ENCODE results near the gene TOR1B. TPM values are rescaled to one million over a fixed set of nuclear protein-coding genes. Genes with fewer than 3 reads are reported as not detected.
A peak's percentile ranks its signal among the peaks of the same experiment; 100 is the strongest.
"Not testable (repeated sequence)": the region's sequence is repeated elsewhere in the genome, so short reads cannot be mapped to it uniquely, and the experiment has no call there.

TOR1B gene, protein sequence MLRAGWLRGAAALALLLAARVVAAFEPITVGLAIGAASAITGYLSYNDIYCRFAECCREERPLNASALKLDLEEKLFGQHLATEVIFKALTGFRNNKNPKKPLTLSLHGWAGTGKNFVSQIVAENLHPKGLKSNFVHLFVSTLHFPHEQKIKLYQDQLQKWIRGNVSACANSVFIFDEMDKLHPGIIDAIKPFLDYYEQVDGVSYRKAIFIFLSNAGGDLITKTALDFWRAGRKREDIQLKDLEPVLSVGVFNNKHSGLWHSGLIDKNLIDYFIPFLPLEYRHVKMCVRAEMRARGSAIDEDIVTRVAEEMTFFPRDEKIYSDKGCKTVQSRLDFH
- total RNA-seq, result 10 to 100 TPM; 18.8 to 21.3 TPM

DNA sequence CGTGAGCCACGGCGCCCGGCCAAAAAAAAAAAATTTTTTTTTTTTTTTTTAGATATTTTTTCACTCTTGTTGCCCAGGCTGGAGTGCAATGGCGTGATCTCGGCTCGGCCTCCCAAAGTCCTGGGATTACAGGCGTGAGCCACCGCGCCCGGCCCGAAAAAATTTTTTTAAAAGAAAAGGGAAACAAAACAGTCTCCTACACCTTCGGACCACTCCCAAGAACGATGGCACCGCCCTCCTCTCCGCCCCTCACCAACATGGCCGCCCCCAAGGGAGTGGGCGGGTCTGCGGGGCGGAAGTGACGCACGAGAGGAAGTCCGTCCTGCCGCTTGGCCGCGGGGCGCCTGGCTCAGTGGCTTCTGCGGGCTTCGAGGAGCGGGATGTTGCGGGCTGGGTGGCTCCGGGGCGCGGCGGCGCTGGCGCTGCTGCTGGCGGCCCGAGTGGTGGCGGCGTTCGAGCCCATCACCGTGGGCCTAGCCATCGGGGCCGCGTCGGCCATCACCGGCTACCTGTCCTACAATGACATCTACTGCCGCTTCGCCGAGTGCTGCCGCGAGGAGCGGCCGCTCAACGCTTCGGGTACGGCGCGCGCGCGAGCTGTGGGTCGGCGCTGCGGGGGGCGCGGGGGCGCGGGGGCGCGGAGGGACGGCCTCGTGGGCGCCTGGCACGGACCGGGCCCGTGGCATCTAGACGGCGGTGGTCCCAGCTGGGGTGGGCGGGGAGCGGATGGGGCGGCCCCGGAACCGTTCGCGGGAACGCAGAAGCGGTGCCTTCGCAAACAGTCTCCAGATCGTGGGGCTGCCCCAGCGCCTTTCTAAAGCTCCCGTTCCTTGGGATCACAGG is at the start of gene TOR1B:
TSS of gene TOR1B (plus strand) at position 352 of the 843 bp plus-strand sequence. CDS start at position 381, 29 bp downstream.
- H3K9me3 Mint-ChIP-seq, result no peaks in the 10 kb centered on the region
- H3K27me3 Mint-ChIP-seq (ENCODE audit: low read depth), result no peaks in the 10 kb centered on the region
- CTCF ChIA-PET, result interaction anchor here (0.6 to 1.6 kb wide), 3 partner anchors 82 to 670 kb away, joined by 5 to 6 read pairs (median 6); no protein-coding TSS in a partner anchor
- intact Hi-C loops (cut with micrococcal nuclease), result loop anchor here (1.0 kb wide), 2 partner anchors 32 to 81 kb away; partner anchors contain the start of genes C9orf78 and USP20
- H3K4me3 Mint-ChIP-seq, result peak within 1 kb of the TSS; percentile 84
- H3K27ac Mint-ChIP-seq, result peak within 1 kb of the TSS; percentile 90
- DNase-seq, result peak; percentile 96
- H3K4me1 Mint-ChIP-seq (ENCODE audit: low read depth), result peaks cover 24% of the 10 kb centered on the region
- H3K36me3 Mint-ChIP-seq (ENCODE audit: low read depth), result peaks cover 20% of the 10 kb centered on the region

DNA sequence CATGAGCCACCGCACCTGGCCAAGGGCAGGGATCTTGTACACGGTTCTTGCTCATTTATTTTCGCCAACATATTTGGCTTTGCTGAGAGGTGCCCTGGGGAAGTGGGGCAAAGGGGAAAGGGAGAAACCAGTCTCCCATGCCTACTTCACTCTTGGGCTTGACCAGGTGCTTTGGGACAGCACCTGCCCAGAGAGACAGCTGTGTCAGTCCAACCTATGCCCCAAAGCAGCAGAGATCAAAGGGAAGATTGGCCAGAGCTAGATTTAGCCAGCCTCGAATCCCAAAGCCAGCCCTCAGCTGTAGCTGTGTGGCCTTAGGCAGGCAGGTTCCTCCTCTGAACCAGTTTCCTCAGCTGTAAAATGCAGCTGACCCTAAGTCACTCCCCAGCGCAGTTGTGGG is 47.8 kb upstream of the TOR1B start:
- Mint-ChIP-seq H3K27ac (no peak overlapping the region), H3K36me3 (ENCODE audit: low read depth) (no peaks in the 10 kb centered on the region), H3K9me3 (no peaks in the 10 kb centered on the region), H3K4me3 (no peak overlapping the region), H3K4me1 (ENCODE audit: low read depth) (peaks cover 22% of the 10 kb centered on the region), H3K27me3 (ENCODE audit: low read depth) (no peaks in the 10 kb centered on the region)
- CTCF ChIA-PET, result interaction anchor here (0.7 to 1.5 kb wide), 4 partner anchors 9 to 31 kb away, joined by 3 to 6 read pairs (median 4); no protein-coding TSS in a partner anchor
- intact Hi-C loops (cut with micrococcal nuclease), result no loop called here
- DNase-seq, result no peak

DNA sequence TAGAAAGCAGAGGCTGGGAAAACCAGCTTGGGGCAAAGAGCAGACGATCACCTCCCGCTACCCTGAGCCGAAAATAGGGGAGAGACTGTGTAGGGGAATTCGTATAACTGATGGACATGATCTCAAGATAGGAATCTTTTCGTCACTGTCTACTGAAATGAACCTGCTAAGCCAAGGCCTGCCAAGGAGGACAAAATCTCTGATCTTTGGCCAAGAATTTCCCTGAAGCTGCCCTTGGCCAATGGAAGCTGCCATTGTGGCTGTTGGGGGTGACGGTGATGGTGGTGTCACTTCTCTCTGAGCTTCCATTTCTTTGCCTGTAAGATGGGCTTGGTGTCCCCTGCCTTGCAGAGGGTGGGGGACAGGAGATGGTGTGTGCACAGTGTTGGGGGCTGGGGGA is 46.8 kb upstream of the TOR1B start:
- H3K36me3 Mint-ChIP-seq (ENCODE audit: low read depth), result no peaks in the 10 kb centered on the region
- no peak for DNase-seq
- no peak overlapping the region for H3K4me3 Mint-ChIP-seq
- intact Hi-C loops (cut with micrococcal nuclease), result no loop called here
- peaks cover 22% of the 10 kb centered on the region for H3K4me1 Mint-ChIP-seq (ENCODE audit: low read depth)
- CTCF ChIA-PET, result interaction anchor here (0.6 to 1.9 kb wide), 4 partner anchors 18 to 141 kb away, joined by 3 to 9 read pairs (median 5); no protein-coding TSS in a partner anchor
- H3K9me3 Mint-ChIP-seq, result no peaks in the 10 kb centered on the region
- H3K27ac Mint-ChIP-seq, result no peak overlapping the region
- H3K27me3 Mint-ChIP-seq (ENCODE audit: low read depth), result no peaks in the 10 kb centered on the region

DNA sequence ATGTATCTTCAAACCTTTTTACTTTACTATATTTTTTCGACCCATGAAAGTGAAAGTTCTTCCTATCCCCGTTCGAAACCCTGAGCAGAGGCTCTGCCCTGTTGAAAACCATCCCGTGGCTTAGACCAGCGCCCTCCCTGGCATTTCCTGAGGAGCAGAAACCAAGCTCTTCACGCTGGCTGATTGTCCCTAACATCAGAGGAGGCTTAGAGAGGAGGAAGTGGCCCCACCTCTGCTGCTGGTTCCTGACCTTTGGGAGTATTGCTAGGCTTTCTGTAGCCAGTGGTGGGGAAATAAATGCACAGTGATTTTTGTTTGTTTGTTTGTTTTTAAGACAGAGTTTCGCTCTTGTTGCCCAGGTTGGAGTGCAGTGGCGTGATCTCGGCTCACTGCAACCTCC is 45.9 kb upstream of the TOR1B start:
- intact Hi-C loops (cut with micrococcal nuclease), result no loop called here
- no peak for DNase-seq
- no peaks in the 10 kb centered on the region for H3K36me3 Mint-ChIP-seq (ENCODE audit: low read depth)
- H3K4me1 Mint-ChIP-seq (ENCODE audit: low read depth), result peaks cover 22% of the 10 kb centered on the region
- H3K27ac Mint-ChIP-seq, result no peak overlapping the region
- no peaks in the 10 kb centered on the region for H3K9me3 Mint-ChIP-seq
- no peak overlapping the region for H3K4me3 Mint-ChIP-seq
- CTCF ChIA-PET, result interaction anchor here (1.9 kb wide), 1 partner anchor 27 kb away, joined by 9 read pairs; no protein-coding TSS in a partner anchor
- H3K27me3 Mint-ChIP-seq (ENCODE audit: low read depth), result no peaks in the 10 kb centered on the region

DNA sequence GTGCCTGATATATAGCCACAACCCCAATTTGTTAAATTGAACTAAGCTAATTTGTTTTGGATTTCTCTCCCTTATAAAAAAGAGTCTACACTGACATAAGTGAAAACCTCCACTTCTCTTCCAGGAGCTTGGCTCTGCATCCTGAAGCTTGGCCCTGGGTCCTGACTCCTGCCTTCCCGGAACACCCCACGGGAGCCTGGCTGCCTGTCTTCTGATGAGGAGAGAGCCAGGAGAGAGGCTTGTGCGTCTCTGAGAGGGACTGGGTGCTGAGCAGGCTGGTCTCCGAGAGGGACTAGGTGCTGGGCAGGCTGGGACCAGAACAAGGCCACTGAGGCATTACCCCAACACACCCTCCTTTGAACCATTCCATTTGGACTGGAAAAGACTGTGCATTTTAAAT is 43.7 kb upstream of the TOR1B start:
- DNase-seq, result no peak
- Mint-ChIP-seq H3K4me3 (no peak overlapping the region), H3K27me3 (ENCODE audit: low read depth) (no peaks in the 10 kb centered on the region), H3K27ac (no peak overlapping the region), H3K36me3 (ENCODE audit: low read depth) (no peaks in the 10 kb centered on the region), H3K4me1 (ENCODE audit: low read depth) (peaks cover 14% of the 10 kb centered on the region), H3K9me3 (no peaks in the 10 kb centered on the region)
- CTCF ChIA-PET, result interaction anchor here (1.0 to 1.4 kb wide), 4 partner anchors 18 to 33 kb away, joined by 3 to 4 read pairs (median 4); no protein-coding TSS in a partner anchor
- intact Hi-C loops (cut with micrococcal nuclease), result no loop called here

DNA sequence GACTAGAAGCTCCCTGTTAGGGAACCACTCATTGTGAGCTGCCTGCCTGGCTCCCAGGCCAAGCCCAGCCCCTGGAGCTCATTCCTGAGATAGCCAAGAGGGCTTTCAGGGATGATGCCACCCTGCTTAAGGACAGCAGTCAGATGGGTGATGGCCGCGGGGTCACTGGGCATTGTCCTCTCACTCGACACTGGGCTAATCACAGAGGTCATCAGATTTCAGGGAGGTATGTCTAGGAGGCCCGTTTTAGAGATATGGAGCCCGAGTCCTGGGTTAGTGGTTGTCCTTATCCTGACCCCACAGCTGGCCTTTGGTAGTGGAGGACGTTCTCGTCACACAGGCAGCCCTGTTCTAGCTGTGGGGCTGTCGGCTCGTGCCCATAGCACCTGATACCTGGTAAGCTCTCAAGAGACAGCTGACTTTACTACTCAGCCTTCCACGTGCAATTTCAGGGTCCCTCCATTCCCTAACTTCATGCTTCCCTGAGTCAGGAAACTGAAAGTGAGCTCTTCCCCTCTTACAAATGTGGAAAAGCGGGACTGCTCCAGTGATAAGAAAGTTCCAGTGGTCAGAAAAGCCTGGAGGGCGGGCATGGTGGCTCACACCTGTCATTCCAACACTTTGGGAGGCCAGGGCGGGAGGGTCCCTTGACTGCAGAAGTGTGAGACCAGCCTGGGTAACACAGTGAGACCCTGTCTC is 43.0 kb upstream of the TOR1B start:
- H3K9me3 Mint-ChIP-seq, result no peaks in the 10 kb centered on the region
- CTCF ChIA-PET, result interaction anchor here (0.8 to 1.4 kb wide), 5 partner anchors 18 to 34 kb away, joined by 3 to 4 read pairs (median 4); no protein-coding TSS in a partner anchor

DNA sequence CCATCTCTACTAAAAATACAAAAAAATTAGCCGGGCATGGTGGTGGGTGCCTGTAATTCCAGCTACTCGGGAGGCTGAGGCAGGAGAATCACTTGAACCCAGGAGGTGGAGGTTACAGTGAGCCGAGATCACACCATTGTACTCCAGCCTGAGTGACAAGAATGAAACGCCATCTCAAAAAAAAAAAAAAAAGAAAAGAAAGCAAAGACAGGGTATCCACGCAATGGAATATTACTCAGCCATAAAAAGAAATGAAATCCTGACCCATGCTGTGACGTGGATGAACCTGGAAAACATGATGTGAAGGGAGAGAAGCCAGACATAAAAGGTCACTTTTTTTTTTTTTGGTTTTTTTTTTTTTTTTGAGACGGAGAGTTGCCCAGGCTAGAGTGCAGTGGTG is 42.2 kb upstream of the TOR1B start:
- H3K4me1 Mint-ChIP-seq (ENCODE audit: low read depth), result peaks cover 14% of the 10 kb centered on the region
- CTCF ChIA-PET, result interaction anchor here (1.2 kb wide), 1 partner anchor 22 kb away, joined by 4 read pairs; no protein-coding TSS in a partner anchor
- H3K9me3 Mint-ChIP-seq; H3K27ac Mint-ChIP-seq; H3K27me3 Mint-ChIP-seq (ENCODE audit: low read depth); DNase-seq; H3K4me3 Mint-ChIP-seq; intact Hi-C loops (cut with micrococcal nuclease); H3K36me3 Mint-ChIP-seq (ENCODE audit: low read depth): not testable (repeated sequence)

More for the DNA sequence above, 43.0 kb upstream of the TOR1B start:
- no peak for DNase-seq
- Mint-ChIP-seq H3K36me3 (ENCODE audit: low read depth) (no peaks in the 10 kb centered on the region), H3K27ac (no peak overlapping the region), H3K4me3 (no peak overlapping the region), H3K27me3 (ENCODE audit: low read depth) (no peaks in the 10 kb centered on the region), H3K4me1 (ENCODE audit: low read depth) (peaks cover 14% of the 10 kb centered on the region)
- intact Hi-C loops (cut with micrococcal nuclease), result no loop called here

DNA sequence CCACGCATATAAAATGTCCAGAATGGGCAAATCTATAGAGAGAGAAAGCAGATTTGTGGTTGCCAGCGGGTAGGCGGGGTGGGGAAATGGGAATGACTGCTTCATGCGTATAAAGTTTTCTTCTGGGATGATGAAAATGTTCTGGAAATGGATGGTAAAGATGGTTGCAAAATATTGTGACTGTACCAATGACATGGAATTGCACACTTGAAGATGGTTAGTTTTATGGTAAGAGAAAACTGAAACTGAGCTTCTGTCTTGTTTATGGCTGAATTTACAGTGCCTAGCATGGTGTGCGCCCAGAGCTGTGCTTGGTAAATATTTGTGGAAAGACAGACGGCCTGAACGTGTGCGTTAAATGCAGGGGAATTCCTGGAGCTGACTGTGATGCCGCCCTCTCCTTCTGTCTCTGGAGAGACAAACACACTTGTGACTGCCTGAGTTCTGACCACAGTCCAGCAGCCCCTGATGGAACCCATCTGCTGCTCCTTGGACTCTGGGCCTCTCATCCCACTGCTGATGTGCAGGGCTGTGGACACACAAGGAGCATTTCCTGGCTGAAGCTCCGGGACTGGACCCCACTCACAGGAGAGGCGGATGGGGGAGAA is 41.6 kb upstream of the TOR1B start:
- Mint-ChIP-seq H3K27me3 (ENCODE audit: low read depth) (no peaks in the 10 kb centered on the region), H3K9me3 (no peaks in the 10 kb centered on the region), H3K4me1 (ENCODE audit: low read depth) (peaks cover 13% of the 10 kb centered on the region), H3K36me3 (ENCODE audit: low read depth) (no peaks in the 10 kb centered on the region), H3K27ac (no peak overlapping the region), H3K4me3 (no peak overlapping the region)
- CTCF ChIA-PET, result interaction anchor here (0.6 to 1.1 kb wide), 3 partner anchors 16 to 579 kb away, joined by 3 read pairs; no protein-coding TSS in a partner anchor
- intact Hi-C loops (cut with micrococcal nuclease), result no loop called here
- DNase-seq, result no peak

DNA sequence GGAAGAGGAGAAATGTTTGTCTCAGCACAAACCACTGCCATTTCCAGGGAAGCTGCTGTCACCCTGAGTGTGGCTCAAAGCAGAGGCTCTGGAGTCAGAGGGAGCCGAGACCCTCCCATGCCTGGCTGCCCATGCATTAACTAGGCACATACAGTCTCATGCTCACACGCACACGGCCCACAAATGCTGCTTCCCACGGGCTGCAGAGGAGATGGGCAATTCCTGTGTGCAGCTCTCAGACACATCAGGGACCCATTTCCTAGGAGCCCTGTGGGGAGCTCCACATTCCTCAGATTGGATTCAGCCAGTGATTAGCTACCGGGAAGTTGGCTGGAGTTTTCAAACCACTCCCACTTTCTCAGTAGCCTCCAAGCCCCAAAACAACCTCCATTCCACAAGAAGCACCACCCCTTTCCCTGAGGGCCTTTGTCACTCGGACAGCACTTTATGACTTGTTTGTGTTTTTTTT is 41.0 kb upstream of the TOR1B start:
- Mint-ChIP-seq H3K27ac (no peak overlapping the region), H3K9me3 (no peaks in the 10 kb centered on the region), H3K4me3 (no peak overlapping the region), H3K4me1 (ENCODE audit: low read depth) (peaks cover 12% of the 10 kb centered on the region), H3K36me3 (ENCODE audit: low read depth) (no peaks in the 10 kb centered on the region), H3K27me3 (ENCODE audit: low read depth) (no peaks in the 10 kb centered on the region)
- intact Hi-C loops (cut with micrococcal nuclease), result no loop called here
- CTCF ChIA-PET, result interaction anchor here (0.6 to 1.1 kb wide), 3 partner anchors 15 to 578 kb away, joined by 3 read pairs; no protein-coding TSS in a partner anchor
- no peak for DNase-seq

DNA sequence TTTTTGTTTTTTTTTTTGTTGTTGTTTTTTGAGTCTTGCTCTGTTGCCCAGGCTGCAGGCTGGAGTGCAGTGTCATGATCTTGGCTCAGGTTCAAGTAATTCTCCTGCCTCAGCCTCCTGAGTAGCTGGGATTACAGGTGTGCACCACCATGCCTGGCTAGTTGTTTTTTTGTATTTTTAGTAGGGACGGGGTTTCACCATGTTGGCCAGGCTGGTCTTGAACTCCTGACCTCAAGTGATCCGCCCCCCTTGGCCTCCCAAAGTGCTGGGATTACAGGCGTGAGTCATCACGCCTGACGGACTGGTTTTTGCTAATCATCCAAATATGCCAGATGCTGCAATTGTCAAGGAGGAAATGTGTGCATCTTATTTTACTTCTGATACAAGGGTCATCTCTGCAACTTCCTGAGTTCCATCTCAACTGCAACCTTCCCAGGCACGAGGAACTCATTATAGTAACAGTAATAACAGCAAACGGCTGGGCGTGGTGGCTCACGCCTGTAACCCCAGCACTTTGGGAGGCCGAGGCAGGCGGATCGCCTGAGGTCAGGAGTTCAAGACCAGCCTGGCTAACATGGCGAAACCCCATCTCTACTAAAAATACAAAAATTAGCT is 40.5 kb upstream of the TOR1B start:
- CTCF ChIA-PET, result interaction anchor here (0.6 to 1.1 kb wide), 3 partner anchors 15 to 578 kb away, joined by 3 read pairs; no protein-coding TSS in a partner anchor
- H3K27me3 Mint-ChIP-seq (ENCODE audit: low read depth); intact Hi-C loops (cut with micrococcal nuclease): not testable (repeated sequence)

More for the DNA sequence above, 40.5 kb upstream of the TOR1B start:
- not testable (repeated sequence) for H3K4me3 Mint-ChIP-seq; H3K36me3 Mint-ChIP-seq (ENCODE audit: low read depth); H3K27ac Mint-ChIP-seq; H3K9me3 Mint-ChIP-seq; H3K4me1 Mint-ChIP-seq (ENCODE audit: low read depth); DNase-seq
